SK-N-SH treated with all-trans-retinoic acid at 6 μM for 48 hours (cell line): ENCODE measurements around the gene RAB18.

ENCODE experiments used
- ZFP3 ChIP-seq: fragments of 250-450 bp; sonication (Bioruptor Pico); IDR thresholded peaks from 2 replicates; pipeline ENCODE4 v1.5.0; 2020; ENCODE audit warnings: mild to moderate bottlenecking, moderate library complexity
- TF ChIP-seq, protein P1 (sequence below): fragments of 250-450 bp; sonication (Bioruptor Pico); IDR thresholded peaks from 2 replicates; pipeline ENCODE4 v1.8.0; 2020; ENCODE audit warnings: mild to moderate bottlenecking, moderate library complexity, borderline replicate concordance

DNA sequence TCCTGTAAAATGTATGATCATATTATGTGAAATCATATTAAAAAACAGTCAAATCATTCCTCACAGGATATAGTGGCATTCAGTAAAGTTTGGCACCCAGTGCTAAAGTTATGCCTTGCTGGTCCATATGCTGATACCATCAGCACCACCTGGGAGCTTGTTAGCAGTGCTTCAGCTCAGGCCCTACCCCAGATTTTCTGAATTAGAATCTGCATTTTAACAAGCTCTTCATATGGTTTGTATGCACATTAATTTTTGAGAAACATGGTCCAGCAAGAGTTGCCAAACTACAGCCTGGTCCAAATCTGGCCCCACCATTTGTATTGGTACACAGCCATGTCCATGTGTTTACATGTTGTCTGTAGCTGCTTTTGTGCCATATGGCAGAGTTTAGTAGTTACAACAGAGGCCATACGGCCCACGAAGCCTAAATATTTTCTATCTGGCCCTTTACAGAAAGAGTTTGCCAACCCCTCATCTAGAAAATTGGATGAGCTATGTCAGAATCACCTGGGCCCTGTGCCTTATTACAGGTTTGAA is 30.1 kb downstream of the RAB18 start:
- TF ChIP-seq, protein P1, sequence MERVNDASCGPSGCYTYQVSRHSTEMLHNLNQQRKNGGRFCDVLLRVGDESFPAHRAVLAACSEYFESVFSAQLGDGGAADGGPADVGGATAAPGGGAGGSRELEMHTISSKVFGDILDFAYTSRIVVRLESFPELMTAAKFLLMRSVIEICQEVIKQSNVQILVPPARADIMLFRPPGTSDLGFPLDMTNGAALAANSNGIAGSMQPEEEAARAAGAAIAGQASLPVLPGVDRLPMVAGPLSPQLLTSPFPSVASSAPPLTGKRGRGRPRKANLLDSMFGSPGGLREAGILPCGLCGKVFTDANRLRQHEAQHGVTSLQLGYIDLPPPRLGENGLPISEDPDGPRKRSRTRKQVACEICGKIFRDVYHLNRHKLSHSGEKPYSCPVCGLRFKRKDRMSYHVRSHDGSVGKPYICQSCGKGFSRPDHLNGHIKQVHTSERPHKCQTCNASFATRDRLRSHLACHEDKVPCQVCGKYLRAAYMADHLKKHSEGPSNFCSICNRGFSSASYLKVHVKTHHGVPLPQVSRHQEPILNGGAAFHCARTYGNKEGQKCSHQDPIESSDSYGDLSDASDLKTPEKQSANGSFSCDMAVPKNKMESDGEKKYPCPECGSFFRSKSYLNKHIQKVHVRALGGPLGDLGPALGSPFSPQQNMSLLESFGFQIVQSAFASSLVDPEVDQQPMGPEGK (CRISPR knock-in tag), result no peak
- no peak for TF ChIP-seq ZFP3 (CRISPR knock-in tag)
